Muscle of leg (tissue), 11 donors: ENCODE data around the gene RPS18. TPM values are rescaled to one million over a fixed set of nuclear protein-coding genes. Genes with fewer than 3 reads are reported as not detected.

ENCODE experiments used
- DNase-seq: peaks from one replicate; pipeline ENCODE4 v3.0.0; 2013
- H3K27ac ChIP-seq: one replicate; pipeline ENCODE4 v1.5.1; 2013; ENCODE audit warnings: mild to moderate bottlenecking, low read length, control low read depth
- H3K27me3 ChIP-seq: one replicate; pipeline ENCODE4 v1.6.1; 2013; ENCODE audit warnings: low read length; ENCODE audit not compliant: control insufficient read depth, insufficient read depth
- H3K36me3 ChIP-seq: one replicate; pipeline ENCODE4 v1.6.1; 2013; ENCODE audit warnings: low read length; ENCODE audit not compliant: control insufficient read depth, insufficient read depth
- H3K4me1 ChIP-seq: one replicate; pipeline ENCODE4 v1.6.1; 2013; ENCODE audit warnings: low read length; ENCODE audit not compliant: control insufficient read depth, insufficient read depth
- H3K4me3 ChIP-seq: one replicate; pipeline ENCODE4 v1.5.1; 2013; ENCODE audit warnings: low read length, control low read depth
- H3K9me3 ChIP-seq: replicated peaks from 2 replicates; pipeline ENCODE4 v1.6.1; 2013; ENCODE audit warnings: low read depth, low read length; ENCODE audit not compliant: control insufficient read depth
- WGBS: methylation state at CpG from one replicate; pipeline ENCODE4 v1.1.5; 2013; ENCODE audit warnings: missing lambda C conversion rate; ENCODE audit not compliant: insufficient coverage; 5-methylcytosine and 5-hydroxymethylcytosine counted together
- polyA plus RNA-seq, 8 donors: library from polyadenylated mRNA; unstranded; fragments of 120-200 nt; gene quantifications; one replicate each; pipeline versions ENCODE4 v1.2.1 to v1.2.3, GENCODE V29; 2013; ENCODE audit warnings: inconsistent platforms in 1 of 8, low replicate concordance in 1 of 8; ENCODE audit not compliant: insufficient read length in 8 of 8, insufficient read depth in 1 of 8
- total RNA-seq: library from RNA; stranded (reverse); fragments of 120-200 nt; gene quantifications from one replicate; pipeline ENCODE4 v1.2.4, GENCODE V29; 2013

RPS18 gene
- total and polyA plus RNA-seq, 9 donors: 4,705 to 7,994 (median 5,424) TPM

DNA sequence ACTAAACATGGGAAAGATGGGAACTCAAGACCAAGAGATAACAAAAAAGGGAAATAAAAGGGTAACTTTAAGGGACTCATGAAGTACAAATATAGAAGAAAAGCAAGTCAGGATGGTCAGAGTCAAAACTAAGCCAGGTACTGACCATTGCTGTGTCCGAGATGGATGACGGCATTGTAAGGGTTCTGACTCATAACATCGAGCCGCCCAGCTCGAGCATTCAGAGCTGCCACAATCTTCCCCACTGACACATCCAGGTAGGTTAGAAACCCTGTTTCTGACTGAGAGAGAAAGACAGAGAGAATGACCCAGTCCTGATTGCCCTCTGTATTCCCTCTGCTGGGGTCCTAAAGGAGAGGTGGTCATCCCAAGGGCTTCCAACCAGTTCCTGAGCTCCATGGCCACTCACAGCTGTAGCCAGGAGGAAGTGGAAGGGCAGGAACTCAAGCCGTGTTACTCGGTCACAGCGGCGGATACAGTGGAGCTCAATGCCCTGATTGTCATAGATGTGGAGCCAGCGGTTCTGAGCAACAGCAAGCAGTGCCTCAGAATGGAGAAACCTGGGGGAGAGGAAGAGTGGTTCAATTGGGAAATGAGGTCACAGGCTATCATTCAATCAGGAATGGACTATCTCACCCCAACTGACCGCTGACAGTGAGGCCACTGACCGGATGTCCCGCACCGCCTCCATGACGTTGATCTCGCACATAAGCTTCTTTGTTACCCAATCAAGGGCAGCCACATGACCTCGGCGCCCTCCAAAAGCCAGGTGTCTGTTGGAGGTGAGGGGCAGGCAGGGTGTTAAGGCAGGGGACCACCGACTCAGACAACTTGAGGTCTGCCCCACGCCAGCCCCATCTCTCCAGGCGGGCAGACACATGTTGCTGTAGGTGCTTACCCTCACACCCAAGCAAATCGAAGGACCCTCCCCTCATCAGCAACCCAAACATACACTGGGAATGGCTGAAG, 15.4 kb downstream of the RPS18 start:
- Histone ChIP-seq H3K27ac (no peak overlapping the region), H3K27me3 (no peaks in the 10 kb centered on the region), H3K4me1 (peaks cover 15% of the 10 kb centered on the region), H3K9me3 (no peaks in the 10 kb centered on the region), H3K4me3 (no peak overlapping the region), H3K36me3 (peaks cover 64% of the 10 kb centered on the region)
- no peak for DNase-seq
- WGBS: 89% methylated on average over 18 of the region's 22 CpGs

DNA sequence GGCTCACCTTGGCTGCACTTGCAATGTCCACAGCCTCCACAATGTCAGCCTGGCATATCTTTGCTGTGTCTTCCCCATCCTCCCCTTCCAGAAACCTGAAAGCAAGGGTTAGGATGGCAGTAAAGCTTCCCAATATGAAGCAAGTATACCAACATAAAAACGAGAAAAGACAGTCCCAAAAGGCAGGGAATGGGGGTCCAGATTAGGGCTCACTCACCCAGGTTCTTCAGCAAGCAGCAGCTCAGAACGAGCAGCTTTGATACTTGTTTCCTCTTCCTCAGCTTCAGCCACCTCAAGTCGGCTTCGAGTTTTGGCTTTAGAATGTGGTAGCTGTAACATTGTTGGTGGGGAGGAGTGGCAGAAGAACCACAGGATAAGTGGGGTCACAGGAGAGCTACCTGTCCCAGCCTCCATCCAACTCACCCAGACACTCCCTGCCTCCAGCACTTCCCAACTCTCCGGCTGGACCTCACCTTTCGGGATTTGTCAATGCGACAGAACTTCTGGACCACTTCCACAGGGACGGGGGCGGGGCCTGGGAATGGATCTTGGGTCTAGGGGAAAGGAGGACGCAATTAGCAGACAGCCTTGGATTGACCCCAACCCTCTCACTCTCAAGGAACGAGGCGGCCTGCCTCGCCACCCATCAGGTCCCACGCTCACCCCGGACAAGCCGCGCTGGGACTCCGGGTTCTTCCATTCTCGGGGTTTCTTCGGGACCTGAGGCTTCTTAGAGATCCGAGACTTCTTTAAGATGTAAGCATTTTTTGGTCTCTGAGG, 16.5 kb downstream of the RPS18 start:
- Histone ChIP-seq H3K4me3 (peak overlapping the region; percentile 94), H3K4me1 (peaks cover 15% of the 10 kb centered on the region), H3K36me3 (peaks cover 62% of the 10 kb centered on the region), H3K9me3 (no peaks in the 10 kb centered on the region), H3K27ac (peak overlapping the region; percentile 77), H3K27me3 (no peaks in the 10 kb centered on the region)
- no peak for DNase-seq
- 17% methylated on average over 8 of the region's 21 CpGs for WGBS

DNA sequence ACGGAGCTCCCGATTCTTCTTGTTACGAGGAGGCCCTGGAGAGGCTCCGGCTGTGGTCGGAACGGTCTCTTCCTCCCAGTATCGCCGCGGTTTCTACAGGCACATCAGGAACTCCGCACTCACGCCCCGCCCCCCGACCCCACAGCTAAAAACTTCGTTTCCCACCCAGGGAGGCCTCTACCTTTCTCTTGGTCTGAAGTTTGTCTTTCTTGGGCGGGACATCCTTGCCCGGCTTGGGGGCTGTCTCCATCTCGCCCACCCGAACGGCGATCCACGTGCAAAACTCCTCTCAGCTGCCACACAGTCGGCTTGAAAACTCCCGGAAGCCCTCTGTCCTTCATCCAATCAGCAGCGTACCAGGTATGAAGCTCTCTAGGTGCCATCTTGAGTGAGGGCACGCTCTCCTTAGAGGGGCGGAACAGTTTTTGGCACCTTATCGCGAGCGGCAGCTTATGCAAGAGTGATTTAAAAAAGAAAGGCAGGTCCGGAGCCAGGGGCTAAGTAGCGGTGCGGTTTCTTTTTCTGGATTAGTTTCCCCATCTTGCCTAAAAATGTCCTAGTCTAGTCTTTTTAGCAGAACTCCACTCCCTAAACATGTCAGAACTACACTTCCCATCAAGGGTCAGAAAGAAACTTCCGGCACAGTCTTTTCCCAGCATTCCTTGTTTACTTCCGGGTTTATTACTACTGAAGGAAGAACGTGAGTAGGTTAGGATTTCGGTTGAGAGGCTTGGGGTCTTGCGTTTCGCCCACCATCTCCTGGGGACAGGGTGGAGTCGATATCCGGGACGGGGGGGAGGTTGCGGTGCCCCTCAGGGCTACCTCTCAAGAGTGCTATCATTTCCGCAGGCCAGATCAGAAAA, 17.3 kb downstream of the RPS18 start, which contains the start of the genes PFDN6 and WDR46:
Gene PFDN6, plus strand, starts transcription at position 681 of the 863 bp plus-strand sequence. CDS start 256 bp downstream, outside the sequence.
Gene WDR46, minus strand, starts transcription at position 319 of the 863 bp plus-strand sequence. Its CDS starts 69 bp downstream, at position 250.
- Histone ChIP-seq H3K36me3 (peaks cover 62% of the 10 kb centered on the region), H3K27ac (peak within 1 kb of the TSS; percentile 77), H3K27me3 (no peaks in the 10 kb centered on the region), H3K9me3 (no peaks in the 10 kb centered on the region), H3K4me1 (peaks cover 15% of the 10 kb centered on the region), H3K4me3 (peak within 1 kb of the TSS; percentile 94)
- DNase-seq: peak; percentile 98
- WGBS: 0% methylated on average over 39 of the region's 43 CpGs

DNA sequence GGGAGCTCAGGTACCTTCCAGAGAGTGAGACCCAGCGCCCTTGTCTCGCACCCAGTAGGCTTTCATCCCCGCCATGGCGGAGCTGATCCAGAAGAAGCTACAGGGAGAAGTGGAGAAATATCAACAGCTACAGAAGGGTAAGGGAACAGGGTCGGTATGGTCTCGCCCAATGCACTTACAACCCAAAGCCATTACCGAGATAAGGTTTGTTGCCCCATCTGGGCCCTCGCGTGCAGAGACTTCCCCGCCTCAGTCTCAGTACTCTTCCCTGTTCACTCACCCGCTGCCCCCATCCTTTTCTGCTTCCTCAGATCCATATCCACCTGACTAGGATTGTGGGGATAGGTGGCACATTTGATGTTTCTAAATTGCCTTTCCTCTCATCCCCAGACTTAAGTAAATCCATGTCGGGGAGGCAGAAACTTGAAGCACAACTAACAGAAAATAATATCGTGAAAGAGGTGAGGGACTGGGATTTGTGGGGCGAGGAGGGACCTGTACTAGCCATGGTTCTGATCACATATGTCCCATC, 18.0 kb downstream of the RPS18 start:
- Histone ChIP-seq H3K4me3 (peak overlapping the region; percentile 94), H3K4me1 (peaks cover 15% of the 10 kb centered on the region), H3K27ac (peak overlapping the region; percentile 77), H3K36me3 (peaks cover 61% of the 10 kb centered on the region), H3K27me3 (no peaks in the 10 kb centered on the region), H3K9me3 (no peaks in the 10 kb centered on the region)
- no peak for DNase-seq
- WGBS: 0% methylated on average over 3 of the region's 14 CpGs

DNA sequence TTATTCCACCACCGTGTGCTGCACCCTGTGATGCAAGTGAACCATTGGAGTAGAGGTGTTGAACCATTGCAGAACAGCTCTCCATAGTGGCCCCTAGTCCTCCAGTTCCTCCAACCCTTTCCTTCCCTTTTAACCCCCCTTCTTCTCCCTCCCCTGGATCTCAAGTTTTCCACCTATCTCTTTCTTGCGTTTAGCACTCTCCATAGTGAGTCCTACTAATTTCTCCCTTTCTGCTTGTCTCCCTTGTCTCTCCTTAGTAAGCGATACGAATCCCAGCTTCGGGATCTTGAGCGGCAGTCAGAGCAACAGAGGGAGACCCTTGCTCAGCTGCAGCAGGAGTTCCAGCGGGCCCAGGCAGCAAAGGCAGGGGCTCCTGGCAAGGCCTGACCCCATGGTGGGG, 18.6 kb downstream of the RPS18 start:
- peaks cover 15% of the 10 kb centered on the region for H3K4me1 ChIP-seq
- 72% methylated on average over 6 of the region's 7 CpGs for WGBS
- H3K9me3 ChIP-seq: no peaks in the 10 kb centered on the region
- no peak overlapping the region for H3K27ac ChIP-seq
- H3K4me3 ChIP-seq: peak overlapping the region; percentile 94
- H3K27me3 ChIP-seq: no peaks in the 10 kb centered on the region
- peaks cover 66% of the 10 kb centered on the region for H3K36me3 ChIP-seq
- DNase-seq: no peak

DNA sequence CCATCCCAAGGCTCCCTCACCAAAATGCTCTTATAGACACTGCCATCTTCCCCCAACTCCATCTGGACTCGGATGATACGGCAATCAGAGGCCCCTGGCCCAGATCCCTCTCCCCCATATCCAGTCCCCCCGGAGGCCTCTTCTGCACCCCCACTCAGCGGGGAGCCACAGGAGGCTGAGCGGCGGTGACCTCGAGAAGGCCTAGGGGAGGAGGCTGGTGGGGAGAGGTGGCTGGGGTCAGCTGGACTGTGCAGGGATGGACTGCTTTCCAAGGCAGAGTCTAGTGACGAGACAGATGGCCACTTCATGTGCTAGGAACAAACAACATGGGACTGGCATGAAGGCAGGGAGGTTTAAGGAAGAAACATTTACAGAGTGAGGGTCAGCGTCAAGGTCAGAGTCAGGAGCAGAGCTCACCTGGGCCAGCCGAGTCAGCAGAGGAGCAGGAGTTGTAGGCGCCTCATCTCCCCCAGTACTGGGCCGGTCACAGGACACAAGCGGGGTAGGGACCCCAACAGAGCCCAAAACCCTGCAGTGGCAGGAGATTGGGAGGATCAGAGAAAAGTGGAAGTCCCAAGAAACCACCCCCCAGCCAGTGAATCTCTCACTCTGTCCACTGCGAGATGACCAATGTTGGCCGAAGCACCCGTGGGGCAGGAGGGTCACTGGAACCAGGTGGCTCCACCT, 21.3 kb downstream of the RPS18 start:
- peaks cover 63% of the 10 kb centered on the region for H3K36me3 ChIP-seq
- WGBS: 75% methylated on average over 7 of the region's 16 CpGs
- H3K4me3 ChIP-seq: no peak overlapping the region
- H3K27ac ChIP-seq: no peak overlapping the region
- no peaks in the 10 kb centered on the region for H3K27me3 ChIP-seq
- no peak for DNase-seq
- no peaks in the 10 kb centered on the region for H3K9me3 ChIP-seq
- H3K4me1 ChIP-seq: peaks cover 23% of the 10 kb centered on the region

DNA sequence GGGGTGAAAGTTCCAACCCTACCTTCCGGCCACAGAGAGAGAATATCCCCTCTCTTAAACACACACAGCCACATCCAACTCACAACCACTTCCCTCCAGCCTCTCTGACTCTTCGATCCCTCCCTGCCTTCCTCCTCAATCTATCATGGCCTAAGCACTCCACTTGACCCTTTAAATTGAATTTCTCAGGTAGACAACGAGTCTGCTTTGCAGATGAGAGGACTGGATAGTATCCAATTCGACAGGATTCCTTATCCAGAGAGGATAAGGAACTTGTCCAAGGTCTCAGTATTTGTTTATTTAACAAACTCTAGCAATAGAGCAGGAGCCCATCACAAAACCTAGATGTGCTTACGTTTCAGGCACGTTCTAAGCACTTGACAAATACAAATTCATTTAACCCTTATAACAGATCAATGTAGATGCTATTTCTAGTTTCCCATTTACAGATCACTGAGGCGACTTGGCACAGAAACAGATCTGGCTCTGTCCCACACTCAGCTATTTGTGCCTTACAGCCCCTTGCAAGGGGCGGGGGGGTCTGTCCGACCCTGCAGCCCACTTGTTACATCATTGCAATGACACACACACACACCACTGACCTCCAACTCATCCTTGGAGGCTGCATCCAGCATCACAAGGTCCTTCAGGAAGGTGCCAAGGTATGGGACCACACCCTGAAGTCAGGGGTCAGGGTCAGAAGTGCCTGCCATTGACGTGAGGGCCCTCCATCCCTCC, 22.4 kb downstream of the RPS18 start:
- Histone ChIP-seq H3K27me3 (no peaks in the 10 kb centered on the region), H3K9me3 (no peaks in the 10 kb centered on the region), H3K4me3 (no peak overlapping the region), H3K36me3 (peaks cover 63% of the 10 kb centered on the region), H3K27ac (no peak overlapping the region), H3K4me1 (peaks cover 19% of the 10 kb centered on the region)
- no peak for DNase-seq
- WGBS: 51% methylated on average over 4 of the region's 10 CpGs

DNA sequence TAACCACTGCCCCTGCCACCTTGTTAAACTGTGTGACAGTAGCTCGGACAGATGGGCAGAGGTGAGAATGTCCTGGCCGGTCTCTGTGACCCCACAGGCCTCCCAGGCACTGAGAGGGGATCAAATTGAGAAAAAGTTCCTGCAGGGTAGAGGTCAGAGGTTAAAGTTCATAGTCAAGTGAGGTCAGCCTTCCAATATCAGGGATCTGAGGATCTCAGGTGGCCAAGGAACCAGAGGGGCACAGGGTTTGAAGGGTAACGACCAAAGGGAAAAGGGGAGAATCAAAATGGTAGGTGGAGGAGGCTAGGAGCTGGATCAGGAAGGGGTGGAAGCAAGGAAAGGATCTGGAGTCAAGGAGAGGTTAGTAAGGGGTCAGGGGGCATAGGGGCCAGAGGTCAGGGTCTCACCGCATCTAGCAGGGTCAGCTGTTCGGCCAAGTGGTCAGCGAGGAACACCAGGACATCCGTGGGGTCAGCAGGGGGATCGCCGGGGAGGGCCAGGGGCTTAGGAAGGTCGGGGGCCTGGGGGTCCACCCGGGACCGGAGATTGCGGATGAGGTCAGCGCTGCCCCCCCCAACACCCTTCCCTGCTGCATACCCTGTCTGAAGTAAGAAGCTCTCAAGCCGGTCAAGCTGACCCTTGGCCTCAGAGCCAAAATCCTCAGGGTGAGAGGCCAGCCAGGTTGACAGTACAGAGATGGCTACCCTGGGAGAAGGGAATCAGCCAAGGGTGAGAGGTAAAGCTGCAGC, 23.9 kb downstream of the RPS18 start:
- Histone ChIP-seq H3K9me3 (no peaks in the 10 kb centered on the region), H3K27me3 (no peaks in the 10 kb centered on the region), H3K27ac (no peak overlapping the region), H3K4me1 (peaks cover 16% of the 10 kb centered on the region), H3K36me3 (peaks cover 56% of the 10 kb centered on the region), H3K4me3 (no peak overlapping the region)
- DNase-seq: no peak
- WGBS: 73% methylated on average over 14 of the region's 15 CpGs
